BE2C (cell line): ENCODE measurements around the gene ASAP2.

ENCODE experiments used
- DNase-seq: peaks from one replicate; pipeline ENCODE4 v3.0.0-alpha.2; 2020
- H3K27me3 ChIP-seq: fragments of 250-450 bp; sonication (Bioruptor Pico); 2 replicates; pipeline ENCODE4 v1.5.1; 2020; ENCODE audit warnings: mild to moderate bottlenecking
- H3K36me3 ChIP-seq: fragments of 250-450 bp; sonication (Bioruptor Pico); 2 replicates; pipeline ENCODE4 v1.5.1; 2020; ENCODE audit warnings: mild to moderate bottlenecking
- H3K4me1 ChIP-seq: fragments of 250-450 bp; sonication (Bioruptor Pico); 2 replicates; pipeline ENCODE4 v1.5.1; 2020
- H3K4me3 ChIP-seq: 2 replicates; pipeline ENCODE4 v1.5.1; 2011; ENCODE audit warnings: low read depth, low read length
- H3K9me3 ChIP-seq: fragments of 250-450 bp; sonication (Bioruptor Pico); 2 replicates; pipeline ENCODE4 v1.5.1; 2020
- TF ChIP-seq, protein P1 (sequence below): IDR thresholded peaks from 2 replicates; pipeline ENCODE4 v1.5.1; 2012; ENCODE audit warnings: mild to moderate bottlenecking, low read depth, low read length

ASAP2 gene

DNA sequence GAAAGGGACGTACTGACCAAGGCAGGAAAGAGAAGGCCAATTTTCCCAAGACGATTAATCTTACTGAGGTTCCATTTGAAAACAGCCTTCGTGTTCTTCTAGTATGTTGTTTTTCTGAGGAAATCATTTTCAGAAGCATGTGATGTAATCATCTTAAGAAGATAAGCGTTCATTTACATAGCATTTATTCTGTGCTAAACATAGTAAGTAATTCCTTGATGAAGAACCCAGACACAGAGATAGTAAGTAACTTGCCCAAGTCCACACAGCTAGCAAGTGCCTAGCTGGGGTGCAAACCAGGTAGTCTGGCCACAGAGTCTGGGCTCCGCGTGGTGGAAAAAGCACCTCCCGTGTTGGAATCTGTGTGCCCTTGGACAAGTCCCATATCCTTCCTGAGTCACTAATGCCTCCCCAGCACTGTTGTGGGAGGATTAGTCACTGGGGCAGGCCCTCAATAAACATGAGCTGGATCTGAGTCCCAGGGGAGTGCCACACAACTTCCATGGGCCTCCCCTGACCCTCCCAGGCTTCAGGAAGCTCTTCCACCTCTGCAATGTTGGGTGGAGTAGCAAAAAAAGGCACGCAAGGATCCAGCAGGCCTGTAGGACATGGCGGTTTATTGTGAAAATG lies 26.9 kb upstream of the ASAP2 start:
- TF ChIP-seq, protein P1, sequence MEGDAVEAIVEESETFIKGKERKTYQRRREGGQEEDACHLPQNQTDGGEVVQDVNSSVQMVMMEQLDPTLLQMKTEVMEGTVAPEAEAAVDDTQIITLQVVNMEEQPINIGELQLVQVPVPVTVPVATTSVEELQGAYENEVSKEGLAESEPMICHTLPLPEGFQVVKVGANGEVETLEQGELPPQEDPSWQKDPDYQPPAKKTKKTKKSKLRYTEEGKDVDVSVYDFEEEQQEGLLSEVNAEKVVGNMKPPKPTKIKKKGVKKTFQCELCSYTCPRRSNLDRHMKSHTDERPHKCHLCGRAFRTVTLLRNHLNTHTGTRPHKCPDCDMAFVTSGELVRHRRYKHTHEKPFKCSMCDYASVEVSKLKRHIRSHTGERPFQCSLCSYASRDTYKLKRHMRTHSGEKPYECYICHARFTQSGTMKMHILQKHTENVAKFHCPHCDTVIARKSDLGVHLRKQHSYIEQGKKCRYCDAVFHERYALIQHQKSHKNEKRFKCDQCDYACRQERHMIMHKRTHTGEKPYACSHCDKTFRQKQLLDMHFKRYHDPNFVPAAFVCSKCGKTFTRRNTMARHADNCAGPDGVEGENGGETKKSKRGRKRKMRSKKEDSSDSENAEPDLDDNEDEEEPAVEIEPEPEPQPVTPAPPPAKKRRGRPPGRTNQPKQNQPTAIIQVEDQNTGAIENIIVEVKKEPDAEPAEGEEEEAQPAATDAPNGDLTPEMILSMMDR, result no peak
- peaks cover 7% of the 10 kb centered on the region for H3K4me1 ChIP-seq
- H3K27me3 ChIP-seq, result no peaks in the 10 kb centered on the region
- no peaks in the 10 kb centered on the region for H3K36me3 ChIP-seq
- H3K9me3 ChIP-seq, result no peaks in the 10 kb centered on the region
- DNase-seq, result no peak
- H3K4me3 ChIP-seq, result no peak overlapping the region

DNA sequence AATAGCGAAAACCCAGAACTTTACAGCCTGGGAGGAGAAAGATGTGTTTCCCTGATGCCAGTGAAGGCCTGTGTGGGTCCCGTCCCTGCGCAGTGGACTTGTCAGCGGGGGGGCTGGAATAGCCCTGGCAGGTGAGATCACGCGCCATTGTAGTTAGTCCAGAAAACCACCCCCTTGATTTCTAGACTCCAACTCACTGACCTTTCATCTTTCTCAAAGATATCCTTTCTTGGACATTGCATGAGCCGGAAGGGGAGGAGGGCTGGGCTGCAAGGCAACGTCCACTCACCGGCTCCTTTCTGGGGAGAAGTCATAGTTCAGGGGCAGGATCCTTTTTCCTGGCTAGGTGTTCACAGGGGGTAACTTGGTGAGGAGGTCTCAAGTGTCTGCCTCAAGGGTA lies 22.3 kb upstream of the ASAP2 start:
- Histone ChIP-seq H3K9me3 (no peaks in the 10 kb centered on the region), H3K36me3 (no peaks in the 10 kb centered on the region), H3K4me1 (peaks cover 7% of the 10 kb centered on the region), H3K27me3 (no peaks in the 10 kb centered on the region), H3K4me3 (peak overlapping the region; percentile 60; the same call in 1 of the 2 replicates)
- no peak for DNase-seq
- TF ChIP-seq, protein P1, result no peak

DNA sequence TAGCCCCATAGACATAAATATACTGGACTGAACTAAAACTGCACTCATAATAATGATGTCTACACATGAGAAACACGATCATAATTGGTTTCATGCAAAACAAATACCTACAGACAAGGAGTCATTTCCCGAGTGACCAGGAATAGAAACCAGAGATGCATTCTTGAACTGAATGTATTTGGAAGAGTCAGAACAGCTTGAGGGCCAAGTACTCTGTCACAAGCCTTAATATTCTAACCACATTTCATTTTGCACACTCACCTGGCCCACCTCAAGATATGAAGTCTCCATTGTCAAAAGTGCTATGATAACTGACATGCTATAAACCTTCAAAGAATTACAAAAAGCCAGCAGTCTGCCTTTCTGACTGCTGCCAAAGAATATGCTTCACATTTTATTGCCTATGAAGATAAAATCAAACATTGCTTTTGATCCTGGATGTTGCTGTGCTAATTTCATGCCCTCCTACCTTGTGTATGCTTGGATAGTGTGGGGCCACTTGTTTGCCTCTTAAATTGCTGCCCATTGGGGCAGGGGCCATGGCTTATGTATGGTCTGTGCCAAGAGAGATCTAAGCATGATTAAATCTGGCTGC lies 18.9 kb upstream of the ASAP2 start:
- Histone ChIP-seq H3K27me3 (no peaks in the 10 kb centered on the region), H3K9me3 (no peaks in the 10 kb centered on the region), H3K4me1 (peaks cover 7% of the 10 kb centered on the region), H3K4me3 (no peak overlapping the region), H3K36me3 (no peaks in the 10 kb centered on the region)
- DNase-seq, result no peak
- TF ChIP-seq, protein P1, result no peak

DNA sequence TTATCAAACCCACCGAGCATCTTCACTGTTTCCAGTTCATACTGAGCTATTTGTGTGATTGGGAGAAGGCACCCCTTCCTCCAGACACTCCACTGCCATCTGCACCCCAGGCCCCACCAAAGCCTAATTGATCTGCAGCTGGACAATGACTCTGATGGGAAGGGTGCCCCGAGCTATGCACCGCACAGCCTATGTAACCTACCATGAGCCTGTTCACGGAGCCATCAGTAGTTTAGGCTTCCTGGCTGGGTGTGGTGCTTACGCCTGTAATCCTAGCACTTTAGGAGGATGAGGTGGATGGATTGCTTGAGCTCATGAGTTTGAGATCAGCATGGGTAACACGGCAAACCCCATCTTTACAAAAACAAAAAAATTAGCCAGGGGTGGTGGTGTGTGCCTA lies 17.8 kb upstream of the ASAP2 start:
- Histone ChIP-seq H3K4me3 (no peak overlapping the region), H3K4me1 (peaks cover 7% of the 10 kb centered on the region; the same call in 1 of the 2 replicates), H3K9me3 (no peaks in the 10 kb centered on the region), H3K36me3 (no peaks in the 10 kb centered on the region), H3K27me3 (no peaks in the 10 kb centered on the region)
- no peak for DNase-seq
- TF ChIP-seq, protein P1, result no peak

DNA sequence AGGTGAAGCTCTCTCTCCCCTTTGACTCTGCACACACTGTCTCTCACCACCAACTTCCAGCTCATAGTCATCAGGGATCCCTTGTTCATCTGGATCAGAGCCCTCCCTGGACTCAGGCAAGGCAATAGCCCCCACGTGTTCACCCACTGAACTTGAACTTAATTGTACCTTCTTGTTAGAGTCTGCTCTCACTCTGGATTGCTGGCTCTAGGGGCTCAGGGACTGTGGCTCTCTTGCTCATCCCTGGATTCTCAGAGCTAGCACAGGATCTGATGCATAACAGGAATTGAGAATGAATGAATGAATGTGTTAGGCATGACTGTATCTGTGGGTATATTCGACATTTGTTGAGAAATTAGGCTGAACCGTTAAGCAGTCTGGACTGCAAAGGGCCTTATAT lies 16.7 kb upstream of the ASAP2 start:
- no peak for DNase-seq
- H3K27me3 ChIP-seq, result no peaks in the 10 kb centered on the region
- H3K9me3 ChIP-seq, result no peaks in the 10 kb centered on the region
- no peak overlapping the region for H3K4me3 ChIP-seq
- H3K36me3 ChIP-seq, result no peaks in the 10 kb centered on the region
- TF ChIP-seq, protein P1, result no peak
- no peaks in the 10 kb centered on the region for H3K4me1 ChIP-seq

DNA sequence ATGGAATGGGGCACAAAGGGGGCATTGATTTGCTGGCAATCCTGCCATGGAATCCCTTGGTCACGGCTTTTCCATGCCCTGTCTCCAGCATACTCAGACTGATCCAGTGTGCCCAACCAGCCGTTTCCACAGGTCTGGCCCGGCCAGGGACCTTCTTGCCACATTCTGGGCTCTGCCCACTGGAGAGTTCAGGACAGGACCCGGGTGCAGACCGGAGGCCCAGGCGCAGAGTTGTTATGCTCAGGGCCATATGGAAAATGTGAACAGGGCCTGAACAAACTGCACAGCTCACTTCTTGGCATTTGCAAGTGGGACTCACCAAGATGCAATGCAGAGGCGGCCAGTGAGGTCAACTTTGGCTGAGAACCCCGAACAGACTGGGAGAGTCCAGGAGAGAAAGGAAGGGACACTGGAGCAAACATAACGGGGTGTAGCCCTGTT lies 15.6 kb upstream of the ASAP2 start:
- Histone ChIP-seq H3K4me1 (no peaks in the 10 kb centered on the region), H3K4me3 (no peak overlapping the region), H3K27me3 (no peaks in the 10 kb centered on the region), H3K36me3 (no peaks in the 10 kb centered on the region), H3K9me3 (no peaks in the 10 kb centered on the region)
- peak; percentile 50 for DNase-seq
- TF ChIP-seq, protein P1, result no peak
